Fibroblast of villous mesenchyme (primary cell): ENCODE data around the gene NES. TPM values are rescaled to one million over a fixed set of nuclear protein-coding genes. Genes with fewer than 3 reads are reported as not detected.

Experiments
- DNase-seq: peaks from one replicate; pipeline ENCODE4 v3.0.0-alpha.2; 2010; ENCODE audit warnings: low read depth
- H3K4me3 ChIP-seq: 2 replicates; pipeline ENCODE4 v1.5.1; 2011; ENCODE audit warnings: low read depth, mild to moderate bottlenecking, low read length
- CTCF ChIP-seq: IDR thresholded peaks from 2 replicates; pipeline ENCODE4 v1.5.1; 2012; ENCODE audit warnings: low read depth, mild to moderate bottlenecking, low read length; ENCODE audit not compliant: insufficient read depth
- total RNA-seq: library from RNA; depleted of rRNA; stranded (reverse); fragments of >200 nt; gene quantifications from 2 replicates; pipeline ENCODE4 v1.2.3, GENCODE V29; 2012

The NES gene
- total RNA-seq, 1 donor: 66.9 TPM

GRCh38 chr1:156629823-156630449 is 47.3 kb downstream of the NES start:
- no peak overlapping the region for H3K4me3 ChIP-seq
- TF ChIP-seq CTCF: no peak
- no peak for DNase-seq

GRCh38 chr1:156627313-156627880 is 49.8 kb downstream of the NES start:
- H3K4me3 ChIP-seq: no peak overlapping the region
- peak; percentile 82 for TF ChIP-seq CTCF
- DNase-seq: peak; percentile 56

- DNase-seq: no peak
- H3K4me3 ChIP-seq: no peak overlapping the region
- no peak for TF ChIP-seq CTCF
Observed at GRCh38 chr1:156626079-156626438, 51.1 kb downstream of the NES start.

GRCh38 chr1:156625436-156626078 is 51.6 kb downstream of the NES start:
- DNase-seq: peak; percentile 46
- TF ChIP-seq CTCF: peak; percentile 80
- no peak overlapping the region for H3K4me3 ChIP-seq

- no peak for DNase-seq
- peak overlapping the region; percentile 43 for H3K4me3 ChIP-seq
- TF ChIP-seq CTCF: no peak
Observed at GRCh38 chr1:156624814-156625435, 52.3 kb downstream of the NES start.

GRCh38 chr1:156623946-156624813 is 53.0 kb downstream of the NES start:
- TF ChIP-seq CTCF: peak; percentile 35
- DNase-seq: peak; percentile 48
- H3K4me3 ChIP-seq: peak overlapping the region; percentile 43
